ENCODE measurements around the gene LKAAEAR1.

Gene LKAAEAR1

DNA sequence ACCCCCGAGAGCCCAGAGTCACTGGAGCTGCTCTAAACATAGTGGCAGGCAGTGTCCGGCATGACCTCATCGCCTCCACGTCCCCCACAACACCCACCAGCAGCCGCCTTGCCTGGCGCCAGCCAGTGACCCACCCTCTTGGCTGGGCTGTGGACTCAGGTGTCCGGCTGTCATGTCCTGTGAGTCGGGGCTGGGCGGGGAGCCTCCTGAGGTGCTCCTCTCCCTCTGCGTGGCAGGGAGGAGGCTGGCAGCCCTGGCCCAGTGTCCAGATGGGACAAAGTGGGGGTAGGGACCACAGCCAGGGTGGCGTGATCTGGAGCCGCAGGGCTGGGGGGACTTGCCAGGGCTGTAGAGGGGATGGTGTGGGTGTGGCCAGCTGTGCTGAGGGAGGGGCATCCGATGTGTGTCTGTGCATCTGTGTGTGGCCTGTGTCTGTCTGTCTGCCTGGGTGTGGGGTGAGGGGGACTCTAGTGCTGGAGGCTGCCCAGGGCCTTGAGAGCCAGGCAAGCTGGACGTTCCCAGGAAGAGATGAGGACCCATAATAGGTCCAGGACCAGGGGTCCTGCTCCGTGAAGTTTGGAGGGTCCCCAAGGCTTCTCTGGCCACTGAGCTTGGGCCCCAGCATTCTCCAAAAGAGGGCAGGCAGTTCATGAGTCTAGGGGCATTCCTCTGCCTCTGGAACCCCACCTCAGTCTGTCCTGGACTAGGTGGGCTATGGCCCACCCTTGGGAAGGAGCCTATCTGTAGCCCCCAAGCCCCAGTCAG lies 32.5 kb downstream of the LKAAEAR1 start:
- no peak for DNase-seq (ENCODE audit: low read depth in 1 of 2, low spot score in 1 of 2)

DNA sequence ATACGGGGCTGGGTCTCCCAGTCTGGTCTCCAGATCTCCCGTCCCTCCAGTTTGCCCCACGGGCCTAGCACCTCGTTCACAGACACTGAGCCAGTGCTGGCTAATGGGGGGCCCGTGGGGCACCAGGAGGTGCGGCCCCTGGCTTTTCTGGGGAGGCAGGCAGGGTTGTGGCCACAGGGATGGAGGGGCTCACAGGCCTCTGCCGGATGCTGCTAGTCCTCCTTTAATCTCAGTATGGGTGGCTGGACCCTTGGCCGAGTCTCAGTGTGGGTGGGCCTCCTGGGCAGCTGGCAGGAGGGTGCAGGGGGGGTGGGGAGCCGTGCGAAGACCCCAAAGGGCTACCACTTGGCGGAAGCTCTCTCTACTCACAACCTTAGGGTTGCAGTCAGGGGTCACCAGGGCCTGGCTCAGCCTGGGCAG lies 33.2 kb downstream of the LKAAEAR1 start:
- DNase-seq (ENCODE audit: low read depth in 1 of 2, low spot score in 1 of 2): no peak

DNA sequence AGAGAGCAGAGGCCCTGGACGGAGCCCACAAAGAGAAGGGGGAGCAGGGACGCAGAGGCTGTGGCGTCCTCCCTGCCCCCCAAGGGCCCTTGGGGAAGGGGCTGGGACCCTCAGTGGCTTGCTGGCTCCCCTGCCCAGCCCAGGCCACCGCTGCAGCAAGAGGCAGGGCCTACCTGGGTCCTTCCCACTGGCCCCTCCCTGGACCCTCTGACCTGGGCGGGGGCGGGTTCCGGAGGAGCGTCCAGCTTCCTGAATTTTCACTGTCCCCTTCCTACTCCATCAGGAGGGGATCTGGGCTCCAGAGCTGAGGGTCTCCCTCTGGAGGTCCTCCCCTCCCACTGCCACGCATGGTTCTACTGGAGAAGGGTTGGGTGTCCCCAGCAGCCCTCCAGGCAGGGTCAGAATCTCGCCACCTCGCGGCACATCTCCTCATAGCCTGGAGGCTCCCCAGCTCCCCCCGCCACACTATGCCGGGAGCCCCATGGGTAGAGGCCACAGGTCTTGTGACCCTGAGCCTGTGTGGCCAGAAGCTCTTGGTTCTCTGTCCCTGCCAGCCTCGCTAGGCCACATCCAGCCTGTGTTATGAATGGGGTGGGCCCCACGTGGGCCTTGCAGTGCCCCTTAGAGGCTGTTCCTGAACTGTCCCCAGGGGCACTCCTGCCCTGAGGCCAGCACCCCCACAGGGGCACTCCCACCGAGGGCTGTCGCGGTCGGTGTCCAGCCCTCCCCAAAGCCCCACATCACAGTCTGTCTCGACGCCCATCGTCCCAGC lies 33.8 kb downstream of the LKAAEAR1 start:
- DNase-seq (ENCODE audit: low read depth in 1 of 2, low spot score in 1 of 2): no peak

DNA sequence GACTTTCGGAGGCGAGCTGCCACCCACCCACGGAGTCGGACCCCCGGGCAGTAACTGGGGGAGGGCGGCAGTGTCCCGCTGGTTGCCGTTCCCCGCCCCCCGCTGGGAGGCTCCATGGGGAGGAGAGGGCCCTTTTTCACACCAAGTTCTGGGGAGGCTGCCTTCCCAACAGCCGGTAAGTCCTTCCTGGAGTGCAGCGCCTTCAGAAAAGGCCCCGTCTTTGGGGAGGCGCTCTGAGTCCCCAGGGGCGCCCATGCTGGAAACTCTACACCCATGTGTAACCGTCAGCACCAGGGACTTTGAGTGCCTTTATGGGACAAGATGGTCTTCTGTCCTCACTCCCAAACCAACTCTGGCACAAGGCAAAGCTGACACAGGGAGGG lies 34.3 kb downstream of the LKAAEAR1 start:
- DNase-seq (ENCODE audit: low read depth in 1 of 2, low spot score in 1 of 2): no peak

DNA sequence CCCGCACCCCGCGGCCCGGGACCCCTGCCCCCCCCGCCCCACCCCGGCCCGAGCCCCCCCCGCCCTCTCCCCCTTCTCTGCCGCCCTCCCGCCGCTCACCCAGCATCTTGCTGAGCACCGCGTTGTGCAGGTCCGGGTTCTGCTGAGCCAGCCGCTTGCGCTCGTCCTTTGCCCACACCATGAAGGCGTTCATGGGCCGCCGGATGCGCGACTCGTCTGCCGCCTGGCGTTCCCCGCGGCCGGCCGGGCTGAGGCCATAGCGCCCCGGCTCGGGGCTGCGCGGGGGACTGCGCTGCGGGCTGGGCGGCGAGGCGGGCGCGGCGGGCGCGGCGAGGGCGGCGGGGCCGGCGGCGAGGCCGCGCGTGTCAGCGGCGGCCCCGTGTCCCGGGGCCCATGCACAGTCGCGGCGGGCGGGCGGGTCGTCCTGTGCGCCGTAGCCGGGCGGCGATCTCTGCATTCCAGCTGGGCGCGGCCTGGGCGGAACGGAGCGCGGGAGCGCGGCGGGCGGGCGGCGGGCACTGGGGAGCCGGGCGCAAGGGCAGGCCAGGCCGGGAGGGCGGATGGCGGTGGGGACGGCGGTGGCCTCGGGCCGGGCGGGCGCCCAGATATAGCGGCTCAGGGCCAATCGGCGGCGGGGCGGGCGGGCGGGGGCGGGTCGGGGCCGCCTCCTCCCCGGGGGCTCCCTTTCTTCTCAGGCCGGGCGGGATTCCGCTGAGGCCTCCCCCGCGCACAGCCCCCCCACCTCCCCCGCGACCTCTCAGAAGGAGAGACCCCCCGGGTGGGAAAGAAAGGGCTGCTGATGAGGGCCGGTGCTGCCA lies 34.9 kb downstream of the LKAAEAR1 start, which contains the start of gene SOX18:
TSS of gene SOX18 (minus strand) at position 580 of the 818 bp plus-strand sequence. CDS start at position 457, 123 bp downstream.
- no peak for DNase-seq (ENCODE audit: low read depth in 1 of 2, low spot score in 1 of 2)

DNA sequence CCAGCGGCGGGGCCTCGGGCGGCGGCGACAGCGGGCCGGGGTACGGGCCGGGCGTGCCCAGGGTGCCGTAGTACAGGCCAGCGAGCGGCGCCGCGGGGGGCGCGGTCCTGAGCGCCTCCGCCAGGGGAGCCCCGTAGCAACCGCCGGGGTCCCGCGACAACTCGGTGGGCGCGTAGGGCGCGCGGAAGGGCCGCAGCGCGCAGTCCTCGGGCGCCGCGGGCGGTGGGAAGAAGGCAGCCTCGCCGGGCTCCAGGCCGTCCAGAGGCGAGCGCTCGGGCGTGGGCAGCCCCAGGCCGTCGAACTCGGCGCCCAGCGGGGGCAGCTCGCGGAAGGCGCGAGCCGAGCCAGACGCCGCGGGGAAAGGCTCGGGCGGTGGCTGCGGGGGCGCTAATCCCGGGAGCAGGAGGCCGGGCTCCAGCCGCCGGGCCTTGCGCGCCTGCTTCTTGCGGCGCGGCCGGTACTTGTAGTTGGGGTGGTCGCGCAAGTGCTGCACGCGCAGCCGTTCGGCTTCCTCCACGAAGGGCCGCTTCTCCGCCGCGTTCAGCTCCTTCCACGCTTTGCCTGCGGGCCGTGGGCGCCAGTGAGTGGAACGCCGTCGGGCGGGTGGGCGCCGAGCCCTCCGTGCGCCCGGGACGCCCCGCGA lies 35.7 kb downstream of the LKAAEAR1 start:
- DNase-seq (ENCODE audit: low read depth in 1 of 2, low spot score in 1 of 2): no peak

DNA sequence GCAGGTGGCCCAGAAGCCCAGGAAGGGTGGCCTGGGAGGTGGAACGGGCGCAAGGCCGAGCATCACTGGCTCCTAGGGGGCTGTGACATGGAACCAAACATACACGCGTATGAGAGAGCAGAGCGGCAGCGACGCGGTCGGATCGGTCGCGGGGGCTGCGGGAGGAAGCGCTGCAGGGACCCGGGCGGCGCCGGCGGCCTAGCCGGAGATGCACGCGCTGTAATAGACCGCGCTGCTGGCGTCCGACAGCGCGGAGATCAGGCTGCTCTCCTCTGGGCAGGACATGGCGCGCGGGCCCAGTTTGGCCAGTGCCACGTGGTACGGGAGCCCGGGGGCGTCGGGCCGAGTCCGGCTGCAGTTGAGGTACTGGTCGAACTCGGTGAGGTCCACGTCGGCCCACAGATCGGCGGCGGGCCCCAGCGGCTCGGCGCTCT lies 36.2 kb downstream of the LKAAEAR1 start:
- DNase-seq (ENCODE audit: low read depth in 1 of 2, low spot score in 1 of 2): no peak

DNA sequence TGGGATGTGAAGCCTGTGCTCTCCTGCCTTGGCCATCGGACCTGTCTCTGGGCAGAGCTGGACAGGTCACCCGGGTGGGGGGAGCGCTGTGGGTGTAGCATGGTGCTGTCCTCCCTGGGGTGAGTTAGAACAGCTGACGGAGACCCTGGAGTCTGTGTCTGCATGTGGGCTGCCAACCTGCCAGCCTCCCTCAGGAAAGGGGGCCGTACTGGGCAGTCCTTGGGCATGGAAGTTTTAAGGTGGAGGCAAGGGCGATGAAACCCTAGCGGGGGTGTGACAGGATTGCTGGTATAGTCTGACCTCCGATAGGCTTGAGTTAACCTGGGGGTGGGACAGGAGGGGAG lies 37.2 kb downstream of the LKAAEAR1 start:
- no peak for DNase-seq (ENCODE audit: low read depth in 1 of 2, low spot score in 1 of 2)

DNA sequence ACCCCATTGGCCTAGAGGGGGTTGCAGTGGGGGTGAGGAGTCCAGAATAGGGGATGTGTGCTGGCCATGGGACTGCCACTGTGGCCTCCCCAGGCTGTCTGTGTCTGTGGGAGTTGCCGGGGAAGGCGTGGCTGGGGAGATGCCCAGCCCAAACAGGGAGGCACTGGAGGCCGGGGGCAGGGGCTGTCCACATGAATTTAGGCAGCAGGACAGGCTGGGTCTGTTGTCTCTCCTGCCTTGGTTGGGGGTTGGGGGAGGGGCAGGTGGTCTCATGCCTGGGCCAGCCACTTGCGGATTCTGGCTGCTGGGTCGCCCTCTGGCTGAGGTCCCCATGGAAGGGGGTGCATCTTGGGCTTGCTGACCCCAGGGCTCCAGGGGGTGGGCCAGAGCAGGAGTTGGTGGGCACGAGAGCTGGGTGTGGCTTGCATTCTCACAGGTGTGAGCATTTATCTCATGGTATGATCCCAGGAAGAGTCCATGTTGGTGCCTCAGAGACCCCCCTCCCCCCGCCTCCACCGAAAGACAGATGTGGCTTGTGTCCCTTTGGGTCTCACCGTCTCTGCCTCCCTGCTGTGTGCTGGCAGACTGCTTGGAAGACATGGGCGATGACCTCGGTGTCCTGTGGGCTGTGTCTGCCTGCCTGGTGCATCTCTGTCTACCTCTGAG lies 38.7 kb downstream of the LKAAEAR1 start:
- no peak for DNase-seq (ENCODE audit: low read depth in 1 of 2, low spot score in 1 of 2)

DNA sequence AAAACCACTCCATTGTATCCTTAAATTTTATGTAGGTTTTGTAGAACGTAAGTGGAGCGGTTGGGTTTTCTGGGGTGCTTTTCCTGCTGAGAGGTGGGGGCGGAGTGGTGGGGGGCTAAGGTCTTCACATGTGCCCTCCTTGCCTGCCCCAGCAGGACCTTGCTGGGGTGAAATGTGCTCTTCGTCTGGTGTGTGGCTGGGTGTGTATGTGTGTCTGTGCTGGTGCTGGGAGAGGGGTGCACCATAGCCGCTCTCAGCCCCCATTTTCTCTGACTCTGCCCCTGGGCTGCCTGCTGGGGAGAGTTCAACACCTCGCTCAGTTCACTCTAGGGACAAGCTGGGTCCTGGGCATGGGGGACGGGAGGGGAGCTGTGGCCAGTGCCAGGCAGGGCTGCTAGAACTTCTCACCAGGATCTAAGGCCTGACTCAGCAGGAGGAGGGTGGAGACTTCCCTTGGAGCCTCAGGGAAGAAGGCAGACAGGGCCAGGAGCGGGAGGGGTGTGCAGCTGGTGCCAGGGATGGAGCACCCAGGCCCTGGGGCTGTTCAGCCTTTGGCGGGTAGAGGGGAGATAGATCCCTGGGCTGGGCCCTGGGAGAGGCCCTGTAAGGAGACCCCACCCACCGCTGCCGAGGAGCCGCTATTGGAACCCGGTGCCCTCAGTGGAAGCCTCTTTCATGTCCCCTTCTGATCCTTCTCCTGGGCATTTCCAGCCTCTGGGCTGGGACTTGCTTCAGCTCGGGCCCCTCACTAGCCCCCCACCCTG lies 39.5 kb downstream of the LKAAEAR1 start:
- DNase-seq (ENCODE audit: low read depth in 1 of 2, low spot score in 1 of 2): no peak

DNA sequence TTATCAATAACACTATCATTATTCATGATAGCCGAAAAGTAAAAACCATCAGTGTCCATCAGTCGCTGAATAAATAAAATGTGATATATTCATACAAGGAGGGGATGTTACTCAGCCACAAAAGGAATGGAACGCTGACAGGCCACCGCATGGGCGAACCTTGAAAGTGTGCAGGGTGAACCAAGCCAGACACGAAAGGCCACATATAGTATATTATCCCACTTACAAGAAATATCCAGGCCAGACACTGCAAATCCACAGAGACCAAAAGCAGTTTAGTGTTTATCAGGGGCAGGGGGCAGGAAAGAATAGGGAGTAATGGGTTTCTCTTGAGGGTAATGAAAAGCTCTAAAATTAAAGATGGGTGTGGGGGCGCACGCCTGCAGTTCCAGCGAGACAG lies 40.4 kb downstream of the LKAAEAR1 start:
- DNase-seq (ENCODE audit: low read depth in 1 of 2, low spot score in 1 of 2): no peak

DNA sequence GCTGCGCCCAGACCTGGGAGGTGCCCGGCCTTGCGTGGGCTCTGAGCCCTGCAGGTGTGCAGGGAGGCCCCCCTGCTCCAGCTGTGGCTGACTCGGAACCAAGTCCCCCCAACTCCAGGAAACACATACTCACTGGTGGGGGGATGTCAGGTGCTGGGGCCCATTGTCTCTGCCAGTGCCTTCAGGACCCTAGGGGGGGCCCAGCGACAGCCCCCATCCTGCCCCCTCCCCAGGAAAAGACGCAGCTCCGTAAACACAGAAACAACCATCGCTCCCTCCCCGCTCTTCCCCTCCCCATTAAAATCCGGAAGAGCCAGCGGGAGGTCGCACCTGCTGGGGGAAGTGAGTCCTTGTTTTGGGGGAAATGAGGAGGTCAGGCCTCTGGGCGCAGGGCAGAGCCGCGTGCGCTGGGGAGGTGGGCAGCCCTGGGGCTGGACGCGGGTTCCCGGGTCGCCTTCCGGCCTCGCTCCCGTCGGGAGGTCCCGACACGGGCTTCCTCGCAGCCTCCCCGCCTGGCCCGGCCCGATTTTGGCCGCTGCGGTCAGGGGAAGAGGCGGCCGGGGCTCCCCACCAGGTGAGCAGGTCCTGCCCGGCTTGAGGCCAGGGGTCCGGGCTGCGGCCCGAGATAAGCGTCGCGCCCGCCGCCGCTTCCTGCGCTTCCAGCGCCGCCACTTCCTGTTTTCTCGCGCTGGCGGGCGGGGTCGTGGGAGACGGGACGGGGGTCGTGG lies 42.0 kb downstream of the LKAAEAR1 start:
- no peak for DNase-seq (ENCODE audit: low read depth in 1 of 2, low spot score in 1 of 2)

DNA sequence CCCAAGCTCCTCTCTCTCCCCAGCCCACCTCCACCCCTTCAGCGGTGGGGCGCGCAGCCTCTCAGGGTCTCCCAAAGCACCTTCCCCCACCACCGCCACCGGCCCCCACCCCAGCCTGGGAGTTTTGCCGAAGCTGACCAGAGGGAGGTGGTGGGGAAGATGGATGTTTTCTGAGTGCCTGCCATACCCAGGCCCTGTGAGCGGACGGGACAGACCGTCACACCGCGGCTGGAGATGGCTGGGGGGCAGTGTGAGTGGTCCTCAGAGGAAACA lies 42.5 kb downstream of the LKAAEAR1 start:
- no peak for DNase-seq (ENCODE audit: low read depth in 1 of 2, low spot score in 1 of 2)

DNA sequence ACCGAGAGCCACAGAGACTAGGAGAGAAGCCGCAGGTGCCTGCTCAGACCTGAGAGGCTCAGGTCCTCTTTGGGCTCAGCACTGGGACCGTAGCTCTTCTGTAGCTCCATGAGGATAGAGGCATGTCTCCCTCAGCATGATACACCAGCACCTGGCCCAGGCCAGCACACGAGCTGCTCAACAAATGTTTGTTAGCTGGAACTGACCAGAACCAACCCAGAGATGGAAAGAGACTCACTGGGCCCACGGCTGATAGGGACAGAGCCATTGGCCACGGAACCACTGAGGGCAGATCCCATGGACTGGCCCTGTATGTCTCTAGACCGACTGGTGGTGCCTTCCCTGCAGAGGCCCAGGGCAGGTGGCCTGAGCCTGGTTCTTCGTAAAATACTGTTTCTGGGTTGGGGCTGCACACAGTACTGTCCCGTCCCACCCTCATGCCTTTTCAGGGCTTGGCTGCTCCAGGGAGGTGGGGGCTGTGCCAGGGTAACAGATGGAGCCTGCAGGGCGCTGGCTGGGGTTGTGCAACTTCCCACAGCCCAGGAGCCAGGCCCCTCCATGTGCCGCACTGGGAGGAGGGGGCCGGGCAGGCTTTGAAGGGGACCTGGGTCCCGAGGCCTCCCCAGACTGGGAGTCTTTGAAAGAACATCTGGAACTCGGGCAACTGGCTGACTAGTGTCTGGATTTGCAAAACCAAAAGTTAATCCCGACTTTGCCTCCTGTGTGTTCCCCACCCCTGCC lies 43.0 kb downstream of the LKAAEAR1 start:
- no peak for DNase-seq (ENCODE audit: low read depth in 1 of 2, low spot score in 1 of 2)

DNA sequence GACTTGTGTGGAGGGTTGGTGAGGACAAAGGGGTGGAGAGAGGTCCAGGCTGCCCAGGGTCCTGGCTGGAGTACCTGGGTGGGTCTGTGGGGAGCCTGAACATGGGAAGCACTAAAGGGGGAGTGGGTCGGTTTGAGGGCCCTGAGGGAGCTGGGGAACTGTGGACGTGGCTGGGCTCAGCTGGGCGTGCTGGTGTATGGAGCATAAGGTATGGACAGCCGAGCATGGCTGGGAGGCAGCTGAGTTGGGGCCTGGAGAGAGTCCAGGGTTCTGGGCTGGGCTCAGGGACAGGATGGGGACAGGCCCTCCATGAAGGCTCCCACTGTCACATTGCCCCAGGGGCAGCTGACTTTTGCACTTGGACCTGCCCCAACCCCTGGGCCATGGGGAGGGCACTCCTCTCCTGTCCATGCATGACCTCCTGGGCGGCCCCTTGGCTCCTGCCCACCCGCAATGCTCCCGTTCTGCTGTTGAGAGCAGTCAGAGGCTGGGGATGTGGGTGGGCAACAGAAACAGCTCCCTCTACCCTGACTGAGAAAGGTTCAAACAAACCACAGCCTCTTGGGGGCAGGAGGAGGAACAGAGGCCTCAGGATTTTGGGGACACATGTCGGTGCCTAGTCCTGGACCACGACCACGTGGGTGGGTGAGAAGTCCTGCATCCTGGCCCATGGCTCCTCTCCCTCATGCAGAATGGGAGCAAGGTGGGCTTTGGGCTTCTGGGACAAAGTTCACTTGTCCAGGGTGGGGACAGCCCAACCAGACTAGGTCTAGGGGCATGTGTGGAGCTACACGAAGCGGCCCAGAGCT lies 43.8 kb downstream of the LKAAEAR1 start:
- DNase-seq (ENCODE audit: low read depth in 1 of 2, low spot score in 1 of 2): no peak

DNA sequence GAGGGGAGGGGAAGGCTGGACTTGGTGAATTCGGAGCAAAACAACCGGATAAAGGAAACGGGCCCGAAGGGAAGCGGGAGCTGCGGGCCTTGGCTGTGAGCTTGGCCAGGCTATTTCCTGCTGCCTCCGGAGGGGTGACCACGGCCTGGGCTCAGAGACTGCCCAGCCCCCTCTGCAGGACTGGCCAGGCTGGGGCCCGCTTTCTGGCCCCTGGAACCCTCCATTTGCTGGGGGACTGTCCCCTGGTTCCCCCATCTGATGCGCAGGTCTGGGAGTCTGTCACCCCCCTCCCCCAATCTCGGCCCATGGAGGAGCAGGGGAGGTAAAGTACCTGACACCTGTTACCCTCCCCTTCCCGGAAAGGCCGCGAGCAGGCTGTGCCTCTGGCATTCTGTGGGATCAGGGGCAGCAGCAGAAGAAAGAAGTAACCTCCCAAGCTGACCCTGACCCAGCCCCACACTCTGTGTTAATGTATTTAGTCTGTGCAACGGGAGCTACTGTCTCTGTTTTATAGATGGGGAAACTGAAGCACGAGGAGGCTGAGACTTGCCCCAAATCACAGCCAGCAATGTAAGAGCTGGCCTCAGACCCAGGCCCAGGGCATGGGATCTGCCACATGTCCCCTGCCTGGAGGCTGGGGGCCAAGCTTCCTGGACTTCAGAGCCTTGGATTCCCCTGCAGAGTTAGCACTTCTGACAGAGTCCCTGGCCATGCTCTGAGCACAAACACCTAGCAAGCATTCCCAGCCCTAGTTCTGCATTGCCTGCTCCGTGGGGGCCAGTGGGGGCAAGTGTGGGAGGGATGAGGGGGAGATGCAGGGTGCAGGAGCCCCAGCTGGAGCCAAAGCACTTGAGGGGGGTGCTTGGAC lies 44.7 kb downstream of the LKAAEAR1 start:
- DNase-seq (ENCODE audit: low read depth in 1 of 2, low spot score in 1 of 2): no peak
